Measurements from ENCODE around the gene ARHGEF7.

The ARHGEF7 gene

GRCh38 chr13:111280226-111280625 lies 165.1 kb downstream of the ARHGEF7 start:
- no peaks in the 10 kb centered on the region for H3K27me3 ChIP-seq (ENCODE audit: insufficient read depth, low read length, poor library complexity, severe bottlenecking)
- H3F3A ChIP-seq (ENCODE audit: low read depth) = no peaks in the 10 kb centered on the region
- 0 out of 2 replicates have a peak, but pooled peaks cover 3% of the 10 kb centered on the region for H3K79me2 ChIP-seq (ENCODE audit: insufficient read depth, low read length)
- H3K9me2 ChIP-seq (replicated peaks; ENCODE audit: low read depth, low read length) = no peaks in the 10 kb centered on the region
- no peaks in the 10 kb centered on the region for H3K9me3 ChIP-seq (ENCODE audit: insufficient read depth, low read depth, low read length)
- no peaks in the 10 kb centered on the region for H3K4me1 ChIP-seq (ENCODE audit: insufficient read depth, low read length, poor library complexity, severe bottlenecking)
- no peak overlapping the region for H3K4me2 ChIP-seq (ENCODE audit: low read depth, low read length, poor library complexity, severe bottlenecking)
- TF ChIP-seq, protein P1, sequence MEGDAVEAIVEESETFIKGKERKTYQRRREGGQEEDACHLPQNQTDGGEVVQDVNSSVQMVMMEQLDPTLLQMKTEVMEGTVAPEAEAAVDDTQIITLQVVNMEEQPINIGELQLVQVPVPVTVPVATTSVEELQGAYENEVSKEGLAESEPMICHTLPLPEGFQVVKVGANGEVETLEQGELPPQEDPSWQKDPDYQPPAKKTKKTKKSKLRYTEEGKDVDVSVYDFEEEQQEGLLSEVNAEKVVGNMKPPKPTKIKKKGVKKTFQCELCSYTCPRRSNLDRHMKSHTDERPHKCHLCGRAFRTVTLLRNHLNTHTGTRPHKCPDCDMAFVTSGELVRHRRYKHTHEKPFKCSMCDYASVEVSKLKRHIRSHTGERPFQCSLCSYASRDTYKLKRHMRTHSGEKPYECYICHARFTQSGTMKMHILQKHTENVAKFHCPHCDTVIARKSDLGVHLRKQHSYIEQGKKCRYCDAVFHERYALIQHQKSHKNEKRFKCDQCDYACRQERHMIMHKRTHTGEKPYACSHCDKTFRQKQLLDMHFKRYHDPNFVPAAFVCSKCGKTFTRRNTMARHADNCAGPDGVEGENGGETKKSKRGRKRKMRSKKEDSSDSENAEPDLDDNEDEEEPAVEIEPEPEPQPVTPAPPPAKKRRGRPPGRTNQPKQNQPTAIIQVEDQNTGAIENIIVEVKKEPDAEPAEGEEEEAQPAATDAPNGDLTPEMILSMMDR (conservative IDR thresholded peaks at IDR 0.05; ENCODE audit: low read length) = no peak
- no peak overlapping the region for H3K4me3 ChIP-seq (ENCODE audit: low read length, poor library complexity, severe bottlenecking)
- no peak overlapping the region for H2AFZ ChIP-seq (ENCODE audit: low read length)
- H3K9ac ChIP-seq (ENCODE audit: low read depth, low read length, poor library complexity, severe bottlenecking) = no peak overlapping the region
- H3K36me3 ChIP-seq (ENCODE audit: insufficient read depth, low read length) = peaks cover 100% of the 10 kb centered on the region
- no peaks in the 10 kb centered on the region for H4K20me1 ChIP-seq (ENCODE audit: insufficient read depth, low read length, poor library complexity, severe bottlenecking)

DNA sequence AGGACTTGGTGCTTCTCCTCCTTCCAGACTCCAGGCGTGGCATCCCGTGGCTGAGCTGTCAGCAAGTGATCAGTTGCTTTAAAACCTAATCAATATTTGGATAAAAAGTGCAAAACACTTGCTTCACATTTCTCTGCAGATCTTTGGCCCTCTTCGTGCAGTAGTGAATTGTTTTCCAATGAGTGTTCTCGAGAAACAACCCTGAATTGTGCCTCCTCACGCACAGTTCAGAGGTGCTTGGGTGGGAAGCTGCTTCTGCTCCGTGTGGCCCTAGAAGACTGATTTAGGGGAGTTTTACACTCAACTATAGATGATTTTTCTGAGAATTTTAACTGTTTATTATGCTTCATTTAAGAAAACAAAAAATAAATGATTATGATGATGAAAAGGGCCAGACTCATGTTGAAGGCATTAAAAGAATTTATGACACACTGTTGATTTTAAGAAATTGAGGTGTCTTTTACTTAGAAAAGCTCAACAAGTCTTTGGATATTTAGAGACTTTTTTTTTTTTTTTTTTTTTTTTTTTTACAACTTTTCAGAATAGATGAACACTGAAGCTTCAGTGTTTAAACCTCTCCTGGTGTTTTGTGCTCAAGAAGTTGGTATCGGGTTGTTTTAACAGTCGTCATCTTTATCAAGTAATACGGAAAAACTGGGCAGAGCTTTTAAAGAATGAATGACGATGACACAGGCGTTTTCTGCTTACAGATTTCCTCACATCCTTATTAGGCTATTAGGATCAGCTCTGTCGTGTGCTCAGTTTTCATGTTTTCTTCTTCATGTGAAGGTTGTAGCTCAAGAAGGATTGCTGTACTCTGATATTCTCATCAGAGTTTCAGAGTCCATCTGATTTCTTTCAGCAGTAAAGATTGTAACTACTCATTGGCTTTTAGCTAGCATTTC lies 165.8 kb downstream of the ARHGEF7 start:
- Histone ChIP-seq H2AFZ (ENCODE audit: low read length) (no peak overlapping the region), H3K9ac (ENCODE audit: low read depth, low read length, poor library complexity, severe bottlenecking) (no peak overlapping the region), H3K36me3 (ENCODE audit: insufficient read depth, low read length) (peaks cover 100% of the 10 kb centered on the region), H3K4me1 (ENCODE audit: insufficient read depth, low read length, poor library complexity, severe bottlenecking) (no peaks in the 10 kb centered on the region), H3K9me3 (ENCODE audit: insufficient read depth, low read depth, low read length) (no peaks in the 10 kb centered on the region), H4K20me1 (ENCODE audit: insufficient read depth, low read length, poor library complexity, severe bottlenecking) (no peaks in the 10 kb centered on the region), H3F3A (ENCODE audit: low read depth) (no peaks in the 10 kb centered on the region), H3K4me2 (ENCODE audit: low read depth, low read length, poor library complexity, severe bottlenecking) (no peak overlapping the region), H3K9me2 (replicated peaks; ENCODE audit: low read depth, low read length) (no peaks in the 10 kb centered on the region), H3K4me3 (ENCODE audit: low read length, poor library complexity, severe bottlenecking) (no peak overlapping the region), H3K79me2 (ENCODE audit: insufficient read depth, low read length) (0 out of 2 replicates have a peak, but pooled peaks cover 3% of the 10 kb centered on the region), H3K27me3 (ENCODE audit: insufficient read depth, low read length, poor library complexity, severe bottlenecking) (no peaks in the 10 kb centered on the region)
- no peak for TF ChIP-seq EZH2phosphoT487 (IDR thresholded peaks at IDR 0.05; ENCODE audit: borderline replicate concordance)
- TF ChIP-seq, protein P1 (conservative IDR thresholded peaks at IDR 0.05; ENCODE audit: low read length) = no peak

DNA sequence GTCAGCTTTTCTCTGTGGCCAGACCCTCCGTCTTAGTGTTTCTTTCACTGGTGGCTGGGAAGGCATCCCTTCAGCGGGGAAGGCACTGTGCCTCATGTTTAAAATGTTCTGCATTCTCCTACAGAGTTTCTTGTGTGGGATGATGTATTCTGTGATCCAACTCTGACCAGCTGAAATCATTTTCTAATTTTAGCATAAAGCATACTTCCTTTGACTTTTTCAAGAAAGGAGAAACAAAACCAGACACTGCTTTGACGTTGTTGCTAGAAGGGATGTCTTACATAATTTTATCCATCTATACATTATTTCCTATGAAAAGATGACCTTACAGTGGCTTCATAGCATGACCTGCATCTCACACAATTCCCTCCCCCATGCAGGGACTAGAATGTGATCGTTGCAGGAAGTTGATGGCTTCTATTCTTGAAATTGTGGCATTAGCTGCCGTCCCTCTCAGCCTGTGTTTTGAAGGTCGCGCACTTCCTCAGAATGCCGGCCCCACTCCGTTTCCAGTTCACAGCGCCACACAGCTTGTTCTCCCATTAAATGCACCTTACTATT lies 166.7 kb downstream of the ARHGEF7 start:
- H3K36me3 ChIP-seq (ENCODE audit: insufficient read depth, low read length) = peaks cover 100% of the 10 kb centered on the region
- no peaks in the 10 kb centered on the region for H3K9me3 ChIP-seq (ENCODE audit: insufficient read depth, low read depth, low read length)
- no peaks in the 10 kb centered on the region for H3K4me1 ChIP-seq (ENCODE audit: insufficient read depth, low read length, poor library complexity, severe bottlenecking)
- no peak overlapping the region for H3K4me3 ChIP-seq (ENCODE audit: low read length, poor library complexity, severe bottlenecking)
- H2AFZ ChIP-seq (ENCODE audit: low read length) = no peak overlapping the region
- H3K9ac ChIP-seq (ENCODE audit: low read depth, low read length, poor library complexity, severe bottlenecking) = no peak overlapping the region
- 0 out of 2 replicates have a peak, but pooled peaks cover 3% of the 10 kb centered on the region for H3K79me2 ChIP-seq (ENCODE audit: insufficient read depth, low read length)
- no peak overlapping the region for H3K4me2 ChIP-seq (ENCODE audit: low read depth, low read length, poor library complexity, severe bottlenecking)
- H4K20me1 ChIP-seq (ENCODE audit: insufficient read depth, low read length, poor library complexity, severe bottlenecking) = no peaks in the 10 kb centered on the region
- H3K9me2 ChIP-seq (replicated peaks; ENCODE audit: low read depth, low read length) = no peaks in the 10 kb centered on the region
- H3F3A ChIP-seq (ENCODE audit: low read depth) = no peaks in the 10 kb centered on the region
- no peak for TF ChIP-seq EZH2phosphoT487 (IDR thresholded peaks at IDR 0.05; ENCODE audit: borderline replicate concordance)
- H3K27me3 ChIP-seq (ENCODE audit: insufficient read depth, low read length, poor library complexity, severe bottlenecking) = no peaks in the 10 kb centered on the region
